ENCODE data around the gene TLDC2. TPM values are rescaled to one million over a fixed set of nuclear protein-coding genes. Genes with fewer than 3 reads are reported as not detected.

TLDC2 gene
- total and polyA plus RNA-seq, 2 of the 8 experiments (the other 6 are each of a cell fraction or from before 2014, with no cell fraction given), result 0.29 to 0.34 TPM

DNA sequence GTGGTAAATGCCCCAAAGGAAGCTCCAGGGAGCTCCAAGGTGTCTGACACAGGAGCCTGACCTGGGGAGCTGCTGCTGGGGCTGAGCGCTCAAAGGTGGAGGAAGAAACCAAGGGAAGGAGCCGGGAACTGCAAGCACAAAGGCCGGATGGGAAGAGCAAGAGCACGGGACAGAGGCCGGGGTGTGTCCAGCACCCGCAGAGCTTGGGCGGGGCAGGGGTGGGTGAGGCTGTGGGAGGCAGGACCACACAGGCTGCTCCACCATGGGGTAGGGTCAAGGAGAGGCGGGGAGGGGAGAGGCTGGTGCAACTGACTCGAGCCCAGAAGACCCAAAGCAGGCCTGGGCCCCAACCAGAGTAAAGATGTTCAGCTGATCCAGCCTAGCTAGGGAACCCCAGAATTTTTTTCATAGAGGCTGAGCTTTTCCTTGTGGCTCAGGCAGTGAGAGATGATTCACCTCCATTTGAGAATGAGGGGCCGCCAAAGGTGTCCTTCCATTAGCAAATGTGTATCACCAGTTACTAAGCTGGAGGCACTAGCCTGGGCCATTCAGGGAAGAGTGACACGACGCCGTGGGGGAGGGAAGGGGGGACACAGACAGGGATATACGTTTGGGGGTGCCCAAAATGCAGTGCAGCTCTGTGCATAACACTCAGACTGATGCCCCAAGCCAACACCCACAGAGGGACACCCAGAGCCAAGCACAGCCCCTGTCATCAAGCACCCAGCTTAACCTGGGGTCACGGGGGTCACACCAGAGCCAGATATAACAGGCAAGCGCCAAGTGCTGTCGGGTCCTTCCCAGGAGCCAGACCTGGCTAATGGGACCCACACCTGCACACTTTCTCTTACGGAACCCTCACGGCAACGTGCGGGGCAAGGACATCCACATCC is 21.3 kb upstream of the TLDC2 start:
- Histone ChIP-seq H3K18ac (ENCODE audit: extremely low read depth, low read length) (no peak overlapping the region), H3K79me1 (ENCODE audit: low read depth, low read length) (peaks cover 18% of the 10 kb centered on the region), H3K27ac (ENCODE audit: low read depth, low read length) (no peak overlapping the region), H3K4ac (replicated peaks; ENCODE audit: insufficient read length, low read depth, low read length) (no peak overlapping the region), H2BK12ac (ENCODE audit: low read depth, low read length) (no peak overlapping the region), H4K5ac (ENCODE audit: insufficient read length, low read depth, low read length) (no peak overlapping the region), H3K56ac (replicated peaks; ENCODE audit: insufficient read length, low read depth, low read length) (no peak overlapping the region), H3K4me2 (ENCODE audit: insufficient read depth in 1 of 2, low read depth in 2 of 2, low read length in 2 of 2) (no peak overlapping the region), H3K14ac (ENCODE audit: insufficient read length) (no peak overlapping the region), H3K4me1 (replicated peaks in 1 of 4; ENCODE audit: control insufficient read depth in 3 of 4, insufficient read depth in 4 of 4, low read length in 3 of 4) (peaks cover 0 to 13% (median 10%) of the 10 kb centered on the region in 4 experiments; a peak in 5 of 7 replicates), H2BK120ac (replicated peaks; ENCODE audit: low read depth, low read length) (no peak overlapping the region), H3K36me3 (ENCODE audit: control insufficient read depth in 2 of 4, insufficient read depth in 4 of 4, low read length in 3 of 4) (peaks cover 0 to 3% (median 0%) of the 10 kb centered on the region in 4 experiments; a peak in 1 of 8 replicates), H2AK5ac (ENCODE audit: low read depth, low read length) (no peak overlapping the region), H3K9ac (replicated peaks in 1 of 4; ENCODE audit: extremely low read depth in 1 of 4, low read depth in 3 of 4, low read length in 3 of 4) (no peak overlapping the region), H2BK15ac (ENCODE audit: low read length) (no peak overlapping the region), H4K8ac (ENCODE audit: extremely low read depth, insufficient read depth, low read length) (no peak overlapping the region; the same call in 1 of the 2 replicates), H3K23ac (ENCODE audit: insufficient read length) (no peak overlapping the region), H4K91ac (replicated peaks; ENCODE audit: insufficient read length, low read length) (no peak overlapping the region), H3K79me2 (ENCODE audit: control insufficient read depth in 1 of 2, insufficient read depth in 2 of 2, low read length in 2 of 2) (peaks cover 0 to 40% of the 10 kb centered on the region in 2 experiments; a peak in 2 of 4 replicates), H3K27me3 (replicated peaks in 1 of 4; ENCODE audit: control insufficient read depth in 3 of 4, extremely low read depth in 1 of 4, insufficient read depth in 3 of 4, low read length in 3 of 4) (no peaks in the 10 kb centered on the region), H3K23me2 (ENCODE audit: low read depth, low read length) (peaks cover 2% of the 10 kb centered on the region; the same call in 1 of the 2 replicates), H2AFZ (ENCODE audit: low read length) (no peak overlapping the region), H2BK5ac (ENCODE audit: low read depth, low read length) (peak overlapping the region; percentile 37; the same call in 1 of the 2 replicates), H3K4me3 (ENCODE audit: extremely low read depth in 1 of 4, insufficient read depth in 2 of 4, low read depth in 3 of 4, low read length in 4 of 4) (no peak overlapping the region), H2BK20ac (ENCODE audit: low read length) (no peak overlapping the region), H4K20me1 (replicated peaks in 1 of 2; ENCODE audit: control insufficient read depth in 1 of 2, insufficient read depth in 2 of 2, low read length in 2 of 2) (peaks cover 4 to 22% of the 10 kb centered on the region in 2 experiments), H3K9me3 (ENCODE audit: insufficient read depth in 2 of 2, low read depth in 1 of 2, low read length in 1 of 2) (peaks cover 3 to 4% of the 10 kb centered on the region in 2 experiments; a peak in 3 of 4 replicates)
- DNase-seq (ENCODE audit: low read depth in 1 of 2, low spot score in 2 of 2), result no peak
- CTCF ChIA-PET (ENCODE audit: partially characterized antibody), result interaction anchor here (0.6 to 4.6 kb wide), 18 partner anchors 8 to 1378 kb away, joined by 3 to 16 read pairs (median 5); partner anchors contain the start of gene DSN1
- FAIRE-seq, result no peak
- POLR2A ChIA-PET (ENCODE audit: partially characterized antibody), result interaction anchor here (1.4 to 7.9 kb wide), 5 partner anchors 9 to 30 kb away, joined by 3 to 54 read pairs (median 14); a partner anchor contains a TSS
- 85% methylated on average over 21 of the region's 21 CpGs; no CpG with 5 or more reads in 1 of the 2 experiments for WGBS, 2 experiments (ENCODE audit: extremely low coverage in 1 of 2, insufficient coverage in 1 of 2, insufficient read length in 1 of 2, insufficient replicate concordance in 2 of 2, low coverage in 1 of 2, low lambda C conversion rate in 2 of 2, missing lambda C conversion rate in 1 of 2)
- TF ChIP-seq TBP (IDR thresholded peaks at IDR 0.05; ENCODE audit: low read depth, low read length), result no peak
- TF ChIP-seq, protein P1, sequence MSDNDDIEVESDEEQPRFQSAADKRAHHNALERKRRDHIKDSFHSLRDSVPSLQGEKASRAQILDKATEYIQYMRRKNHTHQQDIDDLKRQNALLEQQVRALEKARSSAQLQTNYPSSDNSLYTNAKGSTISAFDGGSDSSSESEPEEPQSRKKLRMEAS (IDR thresholded peaks at IDR 0.05), result no peak

Measured in H1 (cell line).